ENCODE measurements around the gene PLPPR4.
"Not testable (repeated sequence)": the region's sequence is repeated elsewhere in the genome, so short reads cannot be mapped to it uniquely, and the experiment has no call there.

- not testable (repeated sequence) for TF ChIP-seq CTCF (conservative IDR thresholded peaks at IDR 0.05; ENCODE audit: low read depth in 2 of 2); REST (IDR thresholded peaks at IDR 0.05; ENCODE audit: unreplicated experiment); ETS1 (IDR thresholded peaks at IDR 0.05); EZH2 (IDR thresholded peaks at IDR 0.05; ENCODE audit: low read depth, unreplicated experiment); POLR2AphosphoS5 (IDR thresholded peaks at IDR 0.05; ENCODE audit: low read depth); JUNB (IDR thresholded peaks at IDR 0.05; ENCODE audit: unreplicated experiment); NANOG (IDR thresholded peaks at IDR 0.05; ENCODE audit: borderline replicate concordance); CREB1 (CRISPR knock-in tag; IDR thresholded peaks at IDR 0.05; ENCODE audit: low read depth); ZNF331 (CRISPR knock-in tag; IDR thresholded peaks at IDR 0.05; ENCODE audit: low read depth)
These were observed 3.9 kb upstream of the PLPPR4 start for GRCh38 chr1:99260402-99260801.

Measured in GM23338 (cell line).